AG04449 (cell line): ENCODE data around the gene THOC5.
"Not testable (repeated sequence)": the region's sequence is repeated elsewhere in the genome, so short reads cannot be mapped to it uniquely, and the experiment has no call there.

Source experiments
- CTCF ChIA-PET: fragments of 350-600 bp; formaldehyde crosslinking; extraction: SDS; loops from one replicate; lab custom pipeline; 2021; ENCODE audit warnings: antibody characterized with exemption; lab: Yijun Ruan, JAX
- POLR2A ChIA-PET: fragments of 400-600, 350-600 bp; formaldehyde crosslinking; extraction: SDS; loops from one replicate; lab custom pipeline; 2020; ENCODE audit warnings: antibody characterized with exemption, inconsistent platforms; lab: Yijun Ruan, JAX
- DNase-seq: peaks from one replicate; pipeline ENCODE4 v3.0.0-alpha.2; 2010; ENCODE audit warnings: low read depth, low spot score
- H3K4me3 ChIP-seq: 2 replicates; pipeline ENCODE4 v1.5.1; 2011; ENCODE audit warnings: low read depth, mild to moderate bottlenecking, control low read depth, low read length
- TF ChIP-seq, protein P1 (sequence below): IDR thresholded peaks from one replicate; pipeline ENCODE4 v1.5.1; 2011; ENCODE audit warnings: mild to moderate bottlenecking, moderate library complexity, low read length, control low read depth, inconsistent platforms; ENCODE audit not compliant: insufficient read depth; ENCODE audit errors: missing control alignments

Gene THOC5

DNA sequence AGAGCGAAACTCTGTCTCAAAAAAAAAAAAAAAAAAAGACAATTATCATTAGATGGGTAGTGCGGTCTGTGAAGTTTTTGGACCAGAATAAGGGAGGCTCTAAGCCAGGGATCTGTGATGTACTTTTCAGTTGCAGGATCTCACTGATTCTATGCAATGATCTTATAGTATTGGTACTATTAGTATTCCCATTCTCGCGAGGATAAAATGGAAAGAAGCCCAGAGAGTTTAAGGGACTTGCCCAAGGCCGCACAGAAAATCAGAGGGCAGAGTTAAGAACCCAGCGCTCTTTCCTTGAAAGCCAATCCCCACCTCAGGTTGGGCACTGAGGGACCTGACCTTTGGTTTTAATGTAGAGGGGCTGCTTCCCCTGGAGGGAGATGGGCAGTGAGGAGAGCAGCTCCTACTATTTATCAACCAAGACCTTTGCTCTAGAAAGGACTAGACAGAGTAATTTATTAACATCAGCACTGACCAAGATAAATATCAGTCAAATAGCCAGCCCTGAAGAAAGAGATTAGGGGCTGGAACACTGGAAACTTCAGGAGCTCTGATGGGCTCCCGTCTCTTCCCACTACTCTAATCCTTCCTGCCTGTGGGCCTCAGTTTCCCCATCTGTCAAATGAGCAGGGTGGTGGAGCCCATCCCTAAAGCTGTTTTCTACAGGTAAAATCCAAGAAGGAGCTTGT, 21.3 kb upstream of the THOC5 start:
- ChIA-PET POLR2A (no interaction called here), CTCF (interaction anchor here (0.7 to 1.1 kb wide), 2 partner anchors 9 to 21 kb away, joined by 3 read pairs; partner anchors contain the start of gene THOC5)
- no peak for DNase-seq
- TF ChIP-seq, protein P1, sequence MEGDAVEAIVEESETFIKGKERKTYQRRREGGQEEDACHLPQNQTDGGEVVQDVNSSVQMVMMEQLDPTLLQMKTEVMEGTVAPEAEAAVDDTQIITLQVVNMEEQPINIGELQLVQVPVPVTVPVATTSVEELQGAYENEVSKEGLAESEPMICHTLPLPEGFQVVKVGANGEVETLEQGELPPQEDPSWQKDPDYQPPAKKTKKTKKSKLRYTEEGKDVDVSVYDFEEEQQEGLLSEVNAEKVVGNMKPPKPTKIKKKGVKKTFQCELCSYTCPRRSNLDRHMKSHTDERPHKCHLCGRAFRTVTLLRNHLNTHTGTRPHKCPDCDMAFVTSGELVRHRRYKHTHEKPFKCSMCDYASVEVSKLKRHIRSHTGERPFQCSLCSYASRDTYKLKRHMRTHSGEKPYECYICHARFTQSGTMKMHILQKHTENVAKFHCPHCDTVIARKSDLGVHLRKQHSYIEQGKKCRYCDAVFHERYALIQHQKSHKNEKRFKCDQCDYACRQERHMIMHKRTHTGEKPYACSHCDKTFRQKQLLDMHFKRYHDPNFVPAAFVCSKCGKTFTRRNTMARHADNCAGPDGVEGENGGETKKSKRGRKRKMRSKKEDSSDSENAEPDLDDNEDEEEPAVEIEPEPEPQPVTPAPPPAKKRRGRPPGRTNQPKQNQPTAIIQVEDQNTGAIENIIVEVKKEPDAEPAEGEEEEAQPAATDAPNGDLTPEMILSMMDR = no peak
- no peak overlapping the region for H3K4me3 ChIP-seq

DNA sequence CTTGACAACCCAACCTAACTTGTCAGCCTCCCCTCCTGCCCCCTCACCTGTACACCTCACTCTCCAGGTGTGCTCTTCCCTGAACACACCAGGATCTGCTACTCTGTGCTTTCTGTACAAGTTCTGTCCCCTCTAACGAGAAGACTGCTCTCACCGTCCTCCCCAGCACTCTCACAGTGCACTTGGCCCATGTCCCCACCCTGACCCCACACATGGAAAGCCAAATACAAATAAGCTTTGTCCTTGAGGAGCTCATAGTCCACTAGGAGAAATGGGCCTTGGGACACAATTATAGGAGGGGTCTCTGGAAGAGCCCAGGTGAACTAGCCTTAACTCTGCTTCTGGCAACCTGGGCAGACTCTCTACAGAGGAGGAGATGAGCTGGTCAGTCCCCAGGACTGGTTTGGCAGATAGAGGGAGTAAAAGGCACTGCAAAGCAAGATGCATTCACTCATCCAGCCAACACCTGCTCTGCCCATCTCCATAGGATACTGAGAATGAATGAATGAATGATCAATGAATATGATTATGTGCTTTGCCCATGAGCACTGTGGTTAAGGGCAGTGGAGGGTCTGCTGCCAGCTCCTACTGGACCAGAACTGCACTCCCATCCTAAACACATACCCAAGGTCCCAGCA, 17.5 kb upstream of the THOC5 start:
- no peak overlapping the region for H3K4me3 ChIP-seq
- POLR2A ChIA-PET = no interaction called here
- TF ChIP-seq, protein P1 = no peak
- CTCF ChIA-PET = interaction anchor here (0.8 to 1.6 kb wide), 3 partner anchors 16 to 19 kb away, joined by 3 to 5 read pairs (median 4); partner anchors contain the start of gene THOC5
- DNase-seq = no peak

DNA sequence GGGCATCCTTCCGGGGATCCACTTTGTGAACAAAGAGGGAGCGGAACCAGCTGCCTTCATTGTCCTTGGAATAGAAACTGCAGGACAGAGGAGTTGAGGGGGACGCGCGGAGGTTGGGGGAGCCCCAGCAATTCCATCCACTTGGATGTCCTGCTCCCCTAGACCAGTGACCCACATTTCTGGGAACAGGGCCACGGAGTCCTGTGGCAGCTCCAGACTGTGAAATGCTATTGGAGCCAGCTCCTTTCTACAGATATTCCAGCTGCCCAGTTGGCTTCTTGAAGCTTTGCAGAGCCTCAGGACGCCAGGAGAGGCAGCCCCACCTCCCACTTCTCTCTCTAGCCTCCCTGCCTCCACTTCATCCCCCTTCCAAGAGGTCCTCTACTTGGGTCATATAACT, 16.9 kb upstream of the THOC5 start:
- TF ChIP-seq, protein P1 = no peak
- DNase-seq = no peak
- ChIA-PET POLR2A (no interaction called here), CTCF (interaction anchor here (1.2 to 1.6 kb wide), 2 partner anchors 17 to 20 kb away, joined by 4 to 5 read pairs; no protein-coding TSS in a partner anchor)
- no peak overlapping the region for H3K4me3 ChIP-seq

DNA sequence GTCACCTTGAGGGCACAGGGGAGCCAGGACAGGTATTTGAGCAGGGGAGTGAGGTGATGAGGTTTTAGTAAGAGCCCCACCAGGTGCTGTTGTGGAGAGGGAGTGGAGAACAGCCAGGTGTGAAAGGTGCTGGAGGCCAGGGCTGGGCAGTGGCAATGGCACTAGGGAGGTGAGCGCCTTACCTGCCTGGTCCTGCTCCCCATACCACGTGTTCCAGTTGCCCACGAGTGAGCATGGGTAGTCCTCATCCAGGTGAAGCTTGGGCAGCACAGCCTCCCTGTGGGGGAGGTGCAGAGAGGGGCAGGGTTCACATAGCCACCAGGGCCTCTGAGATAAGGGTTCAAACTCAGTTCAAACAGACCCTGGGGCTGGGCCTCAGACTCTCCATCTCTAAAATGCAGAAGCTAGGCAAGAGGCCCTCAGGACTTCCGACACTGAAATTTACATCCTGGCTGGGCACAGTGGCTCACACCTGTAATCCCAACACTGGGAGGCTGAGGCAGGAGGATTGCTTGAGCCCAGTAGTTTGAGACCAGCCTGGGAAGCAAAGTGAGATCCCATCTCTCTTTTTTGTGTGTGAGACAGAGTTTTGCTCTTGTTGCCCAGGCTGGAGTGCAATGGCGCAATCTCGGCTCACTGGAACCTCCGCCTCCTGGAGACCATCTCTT, 15.6 kb upstream of the THOC5 start:
- TF ChIP-seq, protein P1 = no peak
- CTCF ChIA-PET = no interaction called here
- POLR2A ChIA-PET = no interaction called here
- DNase-seq = no peak
- no peak overlapping the region for H3K4me3 ChIP-seq

DNA sequence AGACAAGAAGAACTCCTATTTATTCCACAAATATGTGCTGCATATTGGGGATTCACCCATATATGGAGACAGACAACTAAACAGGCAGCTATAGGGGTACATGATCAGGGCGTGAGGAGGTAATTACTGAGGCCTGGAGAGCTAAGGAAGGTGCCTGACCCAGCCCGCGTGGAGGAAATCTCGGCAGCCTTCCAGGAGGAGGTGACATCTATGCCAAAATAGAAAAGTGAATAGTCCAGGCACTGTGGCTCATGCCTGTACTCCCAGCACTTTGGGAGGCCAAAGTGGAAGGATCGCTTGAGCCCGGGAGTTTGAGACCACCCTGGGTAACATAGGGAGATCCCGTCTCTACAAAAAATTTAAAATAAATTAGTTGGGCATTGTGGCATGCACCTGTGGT, 13.8 kb upstream of the THOC5 start:
- DNase-seq = no peak
- POLR2A ChIA-PET = no interaction called here
- no peak overlapping the region for H3K4me3 ChIP-seq
- TF ChIP-seq, protein P1 = no peak
- CTCF ChIA-PET = interaction anchor here (1.3 to 2.2 kb wide), 2 partner anchors 9 to 13 kb away, joined by 3 to 11 read pairs; partner anchors contain the start of gene THOC5

DNA sequence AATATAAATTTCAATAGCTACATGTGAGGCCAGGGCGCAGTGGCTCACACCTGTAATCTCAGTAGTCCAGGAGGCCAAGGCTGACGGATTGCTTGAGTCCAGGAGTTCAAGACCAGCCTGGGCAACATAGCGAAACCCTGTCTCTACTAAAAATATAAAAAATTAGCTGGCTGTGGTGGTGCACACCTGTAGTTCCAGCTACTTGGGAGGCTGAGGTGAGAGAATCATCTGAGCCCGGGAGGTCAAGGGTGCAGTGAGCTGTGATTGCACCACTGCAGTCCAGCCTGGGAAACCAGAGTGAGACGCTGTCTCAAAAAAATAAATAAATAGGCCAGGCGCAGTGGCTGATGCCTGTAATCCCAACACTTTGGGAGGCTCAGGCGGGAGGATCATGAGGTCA, 13.0 kb upstream of the THOC5 start:
- DNase-seq, H3K4me3 ChIP-seq: not testable (repeated sequence)
- CTCF ChIA-PET = interaction anchor here (1.0 to 2.2 kb wide), 3 partner anchors 10 to 23 kb away, joined by 3 to 11 read pairs (median 3); partner anchors contain the start of gene THOC5
- POLR2A ChIA-PET = interaction anchor here (0.6 kb wide), 1 partner anchor 20 kb away, joined by 3 read pairs; no protein-coding TSS in a partner anchor
